ENCODE data around the gene LCOR. TPM values are rescaled to one million over a fixed set of nuclear protein-coding genes. Genes with fewer than 3 reads are reported as not detected.

LCOR gene
- total RNA-seq, 1 experiment from 2014 or later: 23.9 TPM

DNA sequence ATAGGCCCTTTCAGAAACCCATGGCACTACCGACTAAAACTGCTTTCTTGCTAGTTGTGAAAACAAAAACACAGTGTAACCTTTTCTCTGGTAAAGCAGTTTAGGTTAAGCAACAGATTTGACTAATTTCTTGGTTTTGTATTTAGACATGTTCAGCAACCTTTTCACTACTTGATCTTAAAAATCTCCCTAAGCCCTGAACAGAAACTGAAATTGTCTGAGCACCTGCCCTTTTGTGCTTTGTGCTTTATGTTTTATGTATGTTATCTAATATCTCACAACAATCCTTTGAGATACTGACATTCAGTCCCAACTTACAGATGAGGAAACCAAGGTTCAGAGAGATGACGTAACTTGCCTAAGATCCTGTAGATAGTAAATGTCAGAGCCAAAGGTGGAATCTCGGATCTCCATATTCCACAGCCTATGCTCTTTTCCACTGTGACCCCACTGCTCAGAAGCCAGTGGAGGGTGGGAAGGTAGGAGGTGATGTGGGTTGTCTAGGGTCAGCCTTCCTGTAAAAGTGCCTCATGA is 146.6 kb downstream of the LCOR start (continued):
- TF ChIP-seq, protein P1, sequence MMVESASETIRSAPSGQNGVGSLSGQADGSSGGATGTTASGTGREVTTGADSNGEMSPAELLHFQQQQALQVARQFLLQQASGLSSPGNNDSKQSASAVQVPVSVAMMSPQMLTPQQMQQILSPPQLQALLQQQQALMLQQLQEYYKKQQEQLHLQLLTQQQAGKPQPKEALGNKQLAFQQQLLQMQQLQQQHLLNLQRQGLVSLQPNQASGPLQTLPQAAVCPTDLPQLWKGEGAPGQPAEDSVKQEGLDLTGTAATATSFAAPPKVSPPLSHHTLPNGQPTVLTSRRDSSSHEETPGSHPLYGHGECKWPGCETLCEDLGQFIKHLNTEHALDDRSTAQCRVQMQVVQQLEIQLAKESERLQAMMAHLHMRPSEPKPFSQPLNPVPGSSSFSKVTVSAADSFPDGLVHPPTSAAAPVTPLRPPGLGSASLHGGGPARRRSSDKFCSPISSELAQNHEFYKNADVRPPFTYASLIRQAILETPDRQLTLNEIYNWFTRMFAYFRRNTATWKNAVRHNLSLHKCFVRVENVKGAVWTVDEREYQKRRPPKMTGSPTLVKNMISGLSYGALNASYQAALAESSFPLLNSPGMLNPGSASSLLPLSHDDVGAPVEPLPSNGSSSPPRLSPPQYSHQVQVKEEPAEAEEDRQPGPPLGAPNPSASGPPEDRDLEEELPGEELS (CRISPR knock-in tag; IDR thresholded peaks at IDR 0.05): no peak
- TF ChIP-seq NR2C2 (CRISPR knock-in tag; IDR thresholded peaks at IDR 0.05) (no peak), TCF7 (CRISPR knock-in tag; IDR thresholded peaks at IDR 0.05; ENCODE audit: low read depth) (no peak), OVOL2 (CRISPR knock-in tag; IDR thresholded peaks at IDR 0.05; ENCODE audit: borderline replicate concordance) (no peak), NFE2L1 (CRISPR knock-in tag; IDR thresholded peaks at IDR 0.05) (no peak)
- TF ChIP-seq, protein P2, sequence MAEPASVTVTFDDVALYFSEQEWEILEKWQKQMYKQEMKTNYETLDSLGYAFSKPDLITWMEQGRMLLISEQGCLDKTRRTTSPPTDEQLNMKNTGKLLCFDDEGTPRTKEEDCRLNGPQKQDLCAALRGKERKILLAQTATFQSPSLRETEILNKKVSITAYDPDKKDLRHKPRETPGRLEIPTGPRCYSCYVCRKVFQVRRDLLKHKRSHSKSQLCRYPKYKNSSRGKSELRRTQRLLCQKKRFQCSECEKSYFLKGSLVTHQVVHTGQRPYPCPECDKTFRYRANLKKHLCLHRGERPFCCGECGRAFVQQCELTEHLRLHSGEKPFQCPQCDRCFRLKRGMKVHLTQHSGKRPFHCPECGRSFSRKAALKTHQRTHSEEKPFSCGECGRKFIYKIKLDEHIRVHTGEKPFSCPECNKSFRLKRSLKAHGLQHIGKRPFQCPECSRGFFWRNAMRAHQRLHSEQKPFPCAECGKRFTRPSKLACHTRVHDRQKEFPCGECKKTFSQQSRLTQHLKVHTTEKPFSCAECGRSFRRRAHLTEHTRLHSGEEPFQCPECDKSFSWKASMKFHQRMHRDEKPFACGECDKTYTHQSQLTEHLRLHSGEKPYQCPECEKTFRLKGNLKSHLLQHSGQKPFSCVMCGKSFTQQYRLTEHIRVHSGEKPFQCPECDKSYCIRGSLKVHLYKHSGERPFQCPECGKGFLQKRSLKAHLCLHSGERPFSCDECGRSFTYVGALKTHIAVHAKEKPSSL (CRISPR knock-in tag; conservative IDR thresholded peaks at IDR 0.05): no peak

DNA sequence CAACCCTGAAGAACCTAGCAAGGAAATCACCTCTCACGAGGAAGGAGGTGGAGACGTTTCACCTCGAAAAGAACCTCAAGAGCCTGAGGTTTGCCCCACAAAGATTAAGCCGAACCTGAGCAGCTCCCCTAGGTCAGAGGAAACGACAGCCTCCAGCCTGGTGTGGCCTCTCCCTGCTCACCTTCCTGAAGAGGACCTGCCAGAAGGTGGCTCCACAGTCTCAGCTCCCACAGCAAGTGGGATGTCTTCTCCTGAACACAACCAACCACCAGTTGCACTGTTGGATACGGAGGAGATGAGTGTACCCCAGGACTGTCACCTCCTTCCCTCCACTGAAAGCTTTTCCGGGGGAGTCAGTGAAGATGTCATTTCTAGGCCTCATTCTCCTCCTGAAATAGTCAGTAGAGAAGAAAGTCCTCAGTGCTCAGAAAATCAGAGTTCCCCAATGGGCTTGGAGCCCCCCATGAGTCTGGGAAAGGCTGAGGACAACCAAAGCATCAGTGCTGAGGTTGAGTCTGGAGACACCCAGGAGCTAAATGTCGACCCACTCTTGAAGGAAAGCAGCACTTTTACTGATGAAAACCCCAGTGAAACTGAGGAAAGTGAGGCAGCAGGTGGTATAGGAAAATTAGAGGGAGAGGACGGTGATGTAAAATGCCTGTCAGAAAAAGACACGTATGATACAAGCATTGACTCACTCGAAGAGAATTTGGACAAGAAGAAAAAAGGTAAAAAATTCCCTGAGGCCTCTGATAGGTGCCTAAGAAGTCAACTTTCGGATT is 150.2 kb downstream of the LCOR start:
- H3K4me3 Mint-ChIP-seq: no peak overlapping the region
- H3K9me3 Mint-ChIP-seq: no peaks in the 10 kb centered on the region
- peaks cover 24% of the 10 kb centered on the region for H3K4me1 Mint-ChIP-seq
- ATAC-seq (no peak), DNase-seq (ENCODE audit: low spot score) (no peak)
- TF ChIP-seq, protein P3, sequence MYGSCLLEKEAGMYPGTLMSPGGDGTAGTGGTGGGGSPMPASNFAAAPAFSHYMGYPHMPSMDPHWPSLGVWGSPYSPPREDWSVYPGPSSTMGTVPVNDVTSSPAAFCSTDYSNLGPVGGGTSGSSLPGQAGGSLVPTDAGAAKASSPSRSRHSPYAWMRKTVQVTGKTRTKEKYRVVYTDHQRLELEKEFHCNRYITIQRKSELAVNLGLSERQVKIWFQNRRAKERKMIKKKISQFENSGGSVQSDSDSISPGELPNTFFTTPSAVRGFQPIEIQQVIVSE (CRISPR knock-in tag; IDR thresholded peaks at IDR 0.05; ENCODE audit: borderline replicate concordance): no peak
- TF ChIP-seq EMX1 (CRISPR knock-in tag; IDR thresholded peaks at IDR 0.05) (no peak), JAZF1 (CRISPR knock-in tag; IDR thresholded peaks at IDR 0.05) (no peak), JUN (CRISPR knock-in tag; IDR thresholded peaks at IDR 0.05) (no peak), ZNF138 (CRISPR knock-in tag; conservative IDR thresholded peaks at IDR 0.05) (no peak), ZNF219 (CRISPR knock-in tag; IDR thresholded peaks at IDR 0.05; ENCODE audit: borderline replicate concordance) (no peak), GABPB1 (CRISPR knock-in tag; IDR thresholded peaks at IDR 0.05) (no peak)
- TF ChIP-seq, protein P4, sequence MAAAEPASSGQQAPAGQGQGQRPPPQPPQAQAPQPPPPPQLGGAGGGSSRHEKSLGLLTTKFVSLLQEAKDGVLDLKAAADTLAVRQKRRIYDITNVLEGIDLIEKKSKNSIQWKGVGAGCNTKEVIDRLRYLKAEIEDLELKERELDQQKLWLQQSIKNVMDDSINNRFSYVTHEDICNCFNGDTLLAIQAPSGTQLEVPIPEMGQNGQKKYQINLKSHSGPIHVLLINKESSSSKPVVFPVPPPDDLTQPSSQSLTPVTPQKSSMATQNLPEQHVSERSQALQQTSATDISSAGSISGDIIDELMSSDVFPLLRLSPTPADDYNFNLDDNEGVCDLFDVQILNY (CRISPR knock-in tag; IDR thresholded peaks at IDR 0.05): no peak
- TF ChIP-seq, protein P5, sequence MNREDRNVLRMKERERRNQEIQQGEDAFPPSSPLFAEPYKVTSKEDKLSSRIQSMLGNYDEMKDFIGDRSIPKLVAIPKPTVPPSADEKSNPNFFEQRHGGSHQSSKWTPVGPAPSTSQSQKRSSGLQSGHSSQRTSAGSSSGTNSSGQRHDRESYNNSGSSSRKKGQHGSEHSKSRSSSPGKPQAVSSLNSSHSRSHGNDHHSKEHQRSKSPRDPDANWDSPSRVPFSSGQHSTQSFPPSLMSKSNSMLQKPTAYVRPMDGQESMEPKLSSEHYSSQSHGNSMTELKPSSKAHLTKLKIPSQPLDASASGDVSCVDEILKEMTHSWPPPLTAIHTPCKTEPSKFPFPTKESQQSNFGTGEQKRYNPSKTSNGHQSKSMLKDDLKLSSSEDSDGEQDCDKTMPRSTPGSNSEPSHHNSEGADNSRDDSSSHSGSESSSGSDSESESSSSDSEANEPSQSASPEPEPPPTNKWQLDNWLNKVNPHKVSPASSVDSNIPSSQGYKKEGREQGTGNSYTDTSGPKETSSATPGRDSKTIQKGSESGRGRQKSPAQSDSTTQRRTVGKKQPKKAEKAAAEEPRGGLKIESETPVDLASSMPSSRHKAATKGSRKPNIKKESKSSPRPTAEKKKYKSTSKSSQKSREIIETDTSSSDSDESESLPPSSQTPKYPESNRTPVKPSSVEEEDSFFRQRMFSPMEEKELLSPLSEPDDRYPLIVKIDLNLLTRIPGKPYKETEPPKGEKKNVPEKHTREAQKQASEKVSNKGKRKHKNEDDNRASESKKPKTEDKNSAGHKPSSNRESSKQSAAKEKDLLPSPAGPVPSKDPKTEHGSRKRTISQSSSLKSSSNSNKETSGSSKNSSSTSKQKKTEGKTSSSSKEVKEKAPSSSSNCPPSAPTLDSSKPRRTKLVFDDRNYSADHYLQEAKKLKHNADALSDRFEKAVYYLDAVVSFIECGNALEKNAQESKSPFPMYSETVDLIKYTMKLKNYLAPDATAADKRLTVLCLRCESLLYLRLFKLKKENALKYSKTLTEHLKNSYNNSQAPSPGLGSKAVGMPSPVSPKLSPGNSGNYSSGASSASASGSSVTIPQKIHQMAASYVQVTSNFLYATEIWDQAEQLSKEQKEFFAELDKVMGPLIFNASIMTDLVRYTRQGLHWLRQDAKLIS (CRISPR knock-in tag; IDR thresholded peaks at IDR 0.05; ENCODE audit: borderline replicate concordance): no peak
- POLR2A ChIA-PET: no interaction called here
- CTCF ChIA-PET: no interaction called here
- peaks cover 20% of the 10 kb centered on the region for H3K36me3 Mint-ChIP-seq
- no peaks in the 10 kb centered on the region for H3K27me3 Mint-ChIP-seq (ENCODE audit: low read depth)
- no peak overlapping the region for H3K27ac Mint-ChIP-seq
